ENCODE measurements around the gene BMS1.

Gene BMS1

GRCh38 chr10:42878134-42878820, 95.7 kb downstream of the BMS1 start:
- TF ChIP-seq TAF1 (IDR thresholded peaks at IDR 0.05; ENCODE audit: borderline replicate concordance, insufficient read depth, low read length) (no peak), POLR2AphosphoS5 (IDR thresholded peaks at IDR 0.05; ENCODE audit: low read depth, low read length) (no peak), REST (IDR thresholded peaks at IDR 0.05; ENCODE audit: insufficient read depth in 1 of 2, low read depth in 2 of 2, low read length in 2 of 2) (no peak), SIN3A (IDR thresholded peaks at IDR 0.05; ENCODE audit: borderline replicate concordance, insufficient read depth, low read length) (no peak), FOXP2 (optimal IDR thresholded peaks at IDR 0.05; ENCODE audit: borderline replicate concordance, extremely low read depth, extremely low read length, insufficient read depth) (no peak)

DNA sequence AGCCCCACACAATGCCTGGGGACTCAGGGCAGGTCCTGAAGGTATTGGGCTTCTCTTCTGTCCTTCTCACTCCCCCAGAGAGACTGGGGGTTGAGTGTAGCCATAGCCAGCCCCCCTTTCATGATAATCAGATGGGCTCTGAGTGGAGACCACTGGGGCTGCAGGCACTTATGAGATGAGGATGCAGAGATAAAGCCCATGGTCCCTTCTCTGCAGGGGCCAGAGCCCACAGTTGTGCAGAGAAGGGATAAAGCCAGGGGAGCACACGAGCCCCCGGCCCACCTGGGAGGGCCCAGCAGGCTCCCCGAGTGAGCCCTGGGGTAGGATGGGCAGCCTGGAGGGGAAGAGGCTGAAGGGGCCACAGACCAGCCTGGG, 96.2 kb downstream of the BMS1 start:
- no peak for TF ChIP-seq SIN3A (IDR thresholded peaks at IDR 0.05; ENCODE audit: borderline replicate concordance, insufficient read depth, low read length)
- no peak for TF ChIP-seq TAF1 (IDR thresholded peaks at IDR 0.05; ENCODE audit: borderline replicate concordance, insufficient read depth, low read length)
- TF ChIP-seq POLR2AphosphoS5 (IDR thresholded peaks at IDR 0.05; ENCODE audit: low read depth, low read length) = no peak

GRCh38 chr10:42879380-42880254, 97.0 kb downstream of the BMS1 start:
- no peak for TF ChIP-seq REST (IDR thresholded peaks at IDR 0.05; ENCODE audit: insufficient read depth in 1 of 2, low read depth in 2 of 2, low read length in 2 of 2)
- no peak for TF ChIP-seq FOXP2 (optimal IDR thresholded peaks at IDR 0.05; ENCODE audit: borderline replicate concordance, extremely low read depth, extremely low read length, insufficient read depth)
- TF ChIP-seq TAF1 (IDR thresholded peaks at IDR 0.05; ENCODE audit: borderline replicate concordance, insufficient read depth, low read length) = no peak
- no peak for TF ChIP-seq POLR2AphosphoS5 (IDR thresholded peaks at IDR 0.05; ENCODE audit: low read depth, low read length)
- TF ChIP-seq SIN3A (IDR thresholded peaks at IDR 0.05; ENCODE audit: borderline replicate concordance, insufficient read depth, low read length) = no peak

- TF ChIP-seq FOXP2 (optimal IDR thresholded peaks at IDR 0.05; ENCODE audit: borderline replicate concordance, extremely low read depth, extremely low read length, insufficient read depth) = no peak
- no peak for TF ChIP-seq POLR2AphosphoS5 (IDR thresholded peaks at IDR 0.05; ENCODE audit: low read depth, low read length)
- no peak for TF ChIP-seq TAF1 (IDR thresholded peaks at IDR 0.05; ENCODE audit: borderline replicate concordance, insufficient read depth, low read length)
- no peak for TF ChIP-seq REST (IDR thresholded peaks at IDR 0.05; ENCODE audit: insufficient read depth in 1 of 2, low read depth in 2 of 2, low read length in 2 of 2)
- TF ChIP-seq SIN3A (IDR thresholded peaks at IDR 0.05; ENCODE audit: borderline replicate concordance, insufficient read depth, low read length) = no peak
These were observed 97.6 kb downstream of the BMS1 start for GRCh38 chr10:42880255-42880620.

GRCh38 chr10:42882597-42882996, 100.0 kb downstream of the BMS1 start:
- TF ChIP-seq FOXP2 (optimal IDR thresholded peaks at IDR 0.05; ENCODE audit: borderline replicate concordance, extremely low read depth, extremely low read length, insufficient read depth) (no peak), REST (IDR thresholded peaks at IDR 0.05; ENCODE audit: insufficient read depth in 1 of 2, low read depth in 2 of 2, low read length in 2 of 2) (no peak), POLR2AphosphoS5 (IDR thresholded peaks at IDR 0.05; ENCODE audit: low read depth, low read length) (no peak), SIN3A (IDR thresholded peaks at IDR 0.05; ENCODE audit: borderline replicate concordance, insufficient read depth, low read length) (no peak), TAF1 (IDR thresholded peaks at IDR 0.05; ENCODE audit: borderline replicate concordance, insufficient read depth, low read length) (no peak)

Data from PFSK-1 (cell line).